Ovary (tissue), 9 donors: ENCODE measurements around the gene GADD45B. TPM values are rescaled to one million over a fixed set of nuclear protein-coding genes. Genes with fewer than 3 reads are reported as not detected.

Experiments used
- DNase-seq, 5 donors: peaks; one replicate each; pipeline ENCODE4 v3.0.0-alpha.2; 2019 to 2020
- H3K27ac ChIP-seq, 2 donors: fragments of 200-600 bp; one replicate each; pipeline versions ENCODE4 v1.5.1 to v1.8.0; 2019 to 2022
- H3K27me3 ChIP-seq: fragments of 200-600 bp; one replicate; pipeline ENCODE4 v1.8.0; 2022
- H3K36me3 ChIP-seq: fragments of 200-600 bp; sonication (generic); one replicate; pipeline ENCODE4 v1.5.1; 2019
- H3K4me1 ChIP-seq: one replicate; pipeline ENCODE4 v1.8.1; 2013; ENCODE audit warnings: mild to moderate bottlenecking, moderate library complexity; ENCODE audit not compliant: insufficient read depth
- H3K4me3 ChIP-seq: fragments of 200-600 bp; sonication (generic); one replicate; pipeline ENCODE4 v1.5.1; 2017
- H3K9me3 ChIP-seq, 2 donors: fragments of 200-600 bp in 1 of 2; sonication (generic) in 1 of 2; one replicate each; pipeline versions ENCODE4 v1.5.1 to v1.8.1; 2013 to 2019; ENCODE audit warnings: mild to moderate bottlenecking in 1 of 2, moderate library complexity in 1 of 2
- CTCF ChIP-seq, 3 donors: fragments of 450-650 bp in 2 of 3; fragments of 200-600 bp in 1 of 3; IDR thresholded peaks; one replicate each; pipeline versions ENCODE4 v1.5.1 to v1.8.0; 2016 to 2022; ENCODE audit warnings: antibody characterized with exemption in 3 of 3, mild to moderate bottlenecking in 1 of 3
- EP300 ChIP-seq: sonication (generic); formaldehyde crosslinking; IDR thresholded peaks from one replicate; pipeline ENCODE4 v1.6.1; 2017; ENCODE audit warnings: antibody characterized with exemption
- POLR2A ChIP-seq: fragments of 450-650 bp; IDR thresholded peaks from one replicate; pipeline ENCODE4 v1.6.1; 2017; ENCODE audit warnings: antibody characterized with exemption, mild to moderate bottlenecking, moderate library complexity
- WGBS, 3 donors: extraction: QIAGEN DNeasy Blood & Tissue Kit in 1 of 3; methylation state at CpG; one replicate each; pipeline versions ENCODE4 v1.1.5 to v1.1.7; 2013 to 2017; 5-methylcytosine and 5-hydroxymethylcytosine counted together
- intact Hi-C, 4 donors: fragments of 100-400 bp; cut with DNase I; formaldehyde crosslinking; loops; one replicate each; pipeline versions ENCODE4 v1.11.0 to v1.15.1; 2022 to 2023
- polyA plus RNA-seq, 2 donors: library from polyadenylated mRNA; stranded (reverse); fragments of 200-250 nt in 1 of 2; fragments of 350-450 nt in 1 of 2; fragmentation: Illumina TruSeq in 1 of 2; extraction: RNeasy Lipid Tissue Mini Kit (QIAGEN cat#74804) in 1 of 2; gene quantifications; one replicate each; pipeline ENCODE4 v1.2.3, GENCODE V29; 2013 to 2014
- total RNA-seq, 7 donors: library from RNA; depleted of rRNA in 2 of 7; stranded (reverse); fragments of >200 nt in 2 of 7; fragmentation: NEBNext Ultra II Directional in 3 of 7; extraction: Animal tissue kit (Norgen Biotek cat#: 25700) in 3 of 7; gene quantifications; one replicate each; pipeline versions ENCODE4 v1.1.0 to v1.2.4, GENCODE V29; 2016 to 2023
- donor health status: DM: no; HTN: no; CAD: no; lungs with moderate emphysema.
- donor health status: DM: no; HTN: no; CAD: no.
- donor health status: Bipolar disorder and iron deficiency.
- donor health status: DM: yes; HTN: yes; CAD: no.
- donor health status: DM: no; HTN: no; CAD: no.
- donor health status: DM: yes; HTN: yes; CAD: no.

The GADD45B gene
- total and polyA plus RNA-seq, 9 donors, result 17.8 to 414 (median 73.9) TPM

GRCh38 chr19:2453431-2454025 is 22.4 kb upstream of the GADD45B start:
- peak in 1 of 5 donors; percentile 28 for DNase-seq
- Histone ChIP-seq H3K27me3 (no peaks in the 10 kb centered on the region), H3K36me3 (no peaks in the 10 kb centered on the region), H3K4me1 (peaks cover 4% of the 10 kb centered on the region), H3K9me3 (no peaks in the 10 kb centered on the region), H3K4me3 (no peak overlapping the region), H3K27ac (no peak overlapping the region)
- TF ChIP-seq POLR2A (no peak), EP300 (no peak), CTCF (IDR thresholded peaks at IDR 0.05) (no peak)
- 89 to 93% (median 89%) methylated on average over 17 to 19 of the region's 19 CpGs for WGBS, 3 donors
- intact Hi-C loops, result no loop called here

- no peak overlapping the region for H3K4me3 ChIP-seq
- H3K36me3 ChIP-seq, result no peaks in the 10 kb centered on the region
- WGBS, 3 donors, result 87 to 91% (median 90%) methylated on average over 19 of the region's 19 CpGs
- no peaks in the 10 kb centered on the region for H3K9me3 ChIP-seq
- H3K27me3 ChIP-seq, result no peaks in the 10 kb centered on the region
- H3K4me1 ChIP-seq, result peaks cover 4% of the 10 kb centered on the region
- no peak overlapping the region for H3K27ac ChIP-seq
- no peak for TF ChIP-seq POLR2A
- TF ChIP-seq EP300, result no peak
- TF ChIP-seq CTCF (IDR thresholded peaks at IDR 0.05), result no peak
- peak in 1 of 5 donors; percentile 29 for DNase-seq
- intact Hi-C loops, result no loop called here
These were observed 21.5 kb upstream of the GADD45B start for GRCh38 chr19:2454199-2454961.

- intact Hi-C loops, result no loop called here
- TF ChIP-seq EP300 (no peak), CTCF (IDR thresholded peaks at IDR 0.05) (no peak), POLR2A (no peak)
- peak overlapping the region; percentile 70 for H3K4me3 ChIP-seq
These were observed 20.7 kb upstream of the GADD45B start for GRCh38 chr19:2454962-2455850.

GRCh38 chr19:2455851-2456570 is 19.9 kb upstream of the GADD45B start:
- WGBS, 3 donors, result 0 to 1% (median 0%) methylated on average over 19 to 62 of the region's 62 CpGs
- peaks cover 4% of the 10 kb centered on the region for H3K4me1 ChIP-seq
- peak in 4 of 5 donors; percentile 40 to 66 (median 60) for DNase-seq
- H3K4me3 ChIP-seq, result peak overlapping the region; percentile 70
- intact Hi-C loops, result no loop called here
- H3K9me3 ChIP-seq, result no peaks in the 10 kb centered on the region
- peak overlapping the region in 1 of 2 donors; percentile 16 for H3K27ac ChIP-seq
- H3K36me3 ChIP-seq, result no peaks in the 10 kb centered on the region
- TF ChIP-seq EP300 (no peak), POLR2A (no peak), CTCF (IDR thresholded peaks at IDR 0.05) (no peak)
- no peaks in the 10 kb centered on the region for H3K27me3 ChIP-seq

More at GRCh38 chr19:2454962-2455850, 20.7 kb upstream of the GADD45B start:
- DNase-seq, result peak in 1 of 5 donors; percentile 39
- Histone ChIP-seq H3K36me3 (no peaks in the 10 kb centered on the region), H3K27ac (no peak overlapping the region), H3K9me3 (no peaks in the 10 kb centered on the region), H3K27me3 (no peaks in the 10 kb centered on the region), H3K4me1 (peaks cover 4% of the 10 kb centered on the region)
- 60 to 83% (median 67%) methylated on average over 10 to 14 of the region's 14 CpGs for WGBS, 3 donors
